Heart left ventricle (tissue), 13 donors: ENCODE measurements around the gene TM9SF4.

Experiments
- CTCF ChIP-seq, 12 donors: fragments of 200-600 bp; sonication (generic) in 4 of 12; IDR thresholded peaks; one replicate each; pipeline versions ENCODE4 v1.5.0 to v1.8.0; 2018 to 2022; ENCODE audit warnings: antibody characterized with exemption in 12 of 12, mild to moderate bottlenecking in 5 of 12
- POLR2A ChIP-seq, 2 donors: fragments of 450-650 bp; IDR thresholded peaks; one replicate each; pipeline ENCODE4 v1.6.1; 2017; ENCODE audit warnings: antibody characterized with exemption in 2 of 2, mild to moderate bottlenecking in 2 of 2, moderate library complexity in 2 of 2
- donor health status: ischemic (EF 13 %, LVEDD 7.1; RV severe dilation, severe dysfunction).
- donor health status: DM: no; HTN: yes; CAD: no.
- donor health status: DM: no; HTN: no; CAD: no.
- donor health status: ischemic (EF 25% LVEDD 6.9; RV normal size, moderate dysfunction).
- donor health status: ischemic (EF 25% LVEDD 5.7; RV mildly dilated, moderate dysfunction).
- donor health status: ischemic (EF 35%, LVEDD 5.7; RV mildly dilated, moderate dysfunction).
- donor health status: nonischemic (EF 11% LVEDD 7.7; RV severe dilation, severe dysfunction).
- donor health status: DM: yes; HTN: yes; CAD: no.
- donor health status: PGD.
- donor health status: ischemic (EF 29% LVEDD 5.4; RV normal size, mild dysfunction).
- donor health status: nonischemic (EF 23%, LVEDD 6.1; RV moderate dilation, normal function).

- TF ChIP-seq CTCF (IDR thresholded peaks at IDR 0.05): no peak
- no peak for TF ChIP-seq POLR2A (IDR thresholded peaks at IDR 0.05)
Observed at GRCh38 chr20:32158943-32159660, 49.6 kb downstream of the TM9SF4 start.
